ENCODE results near the gene CACNB4. TPM values are rescaled to one million over a fixed set of nuclear protein-coding genes. Genes with fewer than 3 reads are reported as not detected.

Gene CACNB4
- total and polyA plus RNA-seq, 9 of the 15 experiments (the other 6 are each of a cell fraction or from before 2014, with no cell fraction given), result 0.01 to 0.20 (median 0.04) TPM; not detected in 1

DNA sequence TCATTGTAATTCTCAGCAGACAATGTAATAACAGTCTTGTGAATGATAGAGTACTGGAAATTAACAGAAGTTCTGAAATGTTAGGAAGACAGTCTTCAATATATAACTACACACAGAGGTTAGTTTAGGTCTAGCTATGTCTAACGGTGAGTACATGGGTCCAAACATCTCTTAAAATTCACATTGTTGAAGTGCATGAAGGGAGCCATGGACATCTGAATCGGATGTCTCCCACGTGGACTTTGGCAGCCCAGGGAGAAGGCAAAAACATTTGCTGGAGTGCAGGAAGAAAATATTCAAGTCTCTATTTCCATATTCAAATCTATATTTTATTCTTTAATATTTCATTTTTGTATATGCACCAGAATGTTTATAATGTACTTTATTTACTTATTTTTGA, 34.8 kb downstream of the CACNB4 start (continued):
- TF ChIP-seq ZNF407 (IDR thresholded peaks at IDR 0.05; ENCODE audit: low read depth) (no peak), HSF4 (CRISPR knock-in tag; IDR thresholded peaks at IDR 0.05; ENCODE audit: borderline replicate concordance) (no peak)

All from K562 (cell line).